HG03439 (cell line): ENCODE data around the gene SREBF2.
"Not testable (repeated sequence)": the region's sequence is repeated elsewhere in the genome, so short reads cannot be mapped to it uniquely, and the experiment has no call there.

Experiments
- ATAC-seq: cut with Tn5 transposase; IDR thresholded peaks from one replicate; pipeline ENCODE4 v1.9.1; 2021; ENCODE audit warnings: mild to moderate bottlenecking, moderate library complexity; ENCODE audit not compliant: unreplicated experiment

Gene SREBF2

DNA sequence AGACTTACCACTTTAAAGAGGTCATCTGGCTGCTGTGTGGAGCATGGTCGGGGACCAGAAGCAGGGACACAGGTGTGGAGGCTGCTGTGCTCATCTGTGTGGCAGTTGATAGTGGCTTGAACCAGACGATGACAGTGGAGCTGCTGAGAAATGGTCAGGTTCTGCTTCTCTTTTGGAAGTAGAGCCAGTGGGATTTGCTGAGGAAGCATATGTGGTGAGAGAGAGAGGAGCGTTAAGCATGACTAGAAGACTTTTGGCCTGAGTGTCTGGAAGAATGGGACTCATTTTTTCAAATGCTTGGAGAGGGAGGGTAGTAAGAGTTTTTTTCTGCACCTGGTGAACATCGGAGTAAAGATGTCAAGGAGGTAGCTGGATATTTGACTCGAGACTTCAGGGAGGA is 12.5 kb upstream of the SREBF2 start:
- no peak for ATAC-seq

DNA sequence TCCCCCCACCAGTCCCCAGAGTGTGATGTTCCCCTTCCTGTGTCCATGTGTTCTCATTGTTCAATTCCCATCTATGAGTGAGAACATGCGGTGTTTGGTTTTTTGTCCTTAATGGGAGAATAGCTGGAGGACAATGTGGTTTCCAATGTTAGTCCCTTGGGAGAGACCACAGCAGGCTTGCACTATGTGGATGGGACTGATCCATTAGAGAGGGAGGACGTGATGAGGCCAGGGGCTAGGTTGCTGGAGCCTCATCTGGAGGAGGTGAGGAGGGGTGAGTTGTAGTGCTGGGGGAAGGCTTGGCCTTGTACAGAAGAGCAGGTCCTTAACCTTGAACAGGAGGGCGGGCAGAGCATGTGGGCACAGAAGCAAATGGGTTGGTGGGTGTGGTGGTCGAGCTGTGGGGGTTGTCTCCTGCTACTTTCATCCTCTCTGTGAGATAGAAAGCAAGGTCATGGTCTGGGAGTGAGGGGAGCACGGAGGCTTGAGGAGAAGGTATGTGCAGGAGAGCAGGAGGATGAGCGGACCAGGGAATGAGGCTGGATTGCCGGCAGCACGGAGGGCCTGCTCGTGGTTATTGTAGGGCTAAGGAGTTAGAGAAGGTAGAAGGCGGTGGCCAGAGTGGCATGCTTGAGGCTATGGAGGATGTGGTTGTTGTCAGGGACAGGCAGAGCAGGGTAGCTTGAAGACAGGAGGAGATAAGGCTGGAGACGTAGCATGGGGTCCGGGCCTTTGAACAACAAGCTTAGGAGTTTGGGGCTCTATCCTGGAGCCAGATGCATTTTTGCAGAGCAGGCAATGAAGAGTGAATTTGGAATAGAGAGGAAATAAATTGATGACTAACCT is 11.2 kb upstream of the SREBF2 start:
- no peak for ATAC-seq

DNA sequence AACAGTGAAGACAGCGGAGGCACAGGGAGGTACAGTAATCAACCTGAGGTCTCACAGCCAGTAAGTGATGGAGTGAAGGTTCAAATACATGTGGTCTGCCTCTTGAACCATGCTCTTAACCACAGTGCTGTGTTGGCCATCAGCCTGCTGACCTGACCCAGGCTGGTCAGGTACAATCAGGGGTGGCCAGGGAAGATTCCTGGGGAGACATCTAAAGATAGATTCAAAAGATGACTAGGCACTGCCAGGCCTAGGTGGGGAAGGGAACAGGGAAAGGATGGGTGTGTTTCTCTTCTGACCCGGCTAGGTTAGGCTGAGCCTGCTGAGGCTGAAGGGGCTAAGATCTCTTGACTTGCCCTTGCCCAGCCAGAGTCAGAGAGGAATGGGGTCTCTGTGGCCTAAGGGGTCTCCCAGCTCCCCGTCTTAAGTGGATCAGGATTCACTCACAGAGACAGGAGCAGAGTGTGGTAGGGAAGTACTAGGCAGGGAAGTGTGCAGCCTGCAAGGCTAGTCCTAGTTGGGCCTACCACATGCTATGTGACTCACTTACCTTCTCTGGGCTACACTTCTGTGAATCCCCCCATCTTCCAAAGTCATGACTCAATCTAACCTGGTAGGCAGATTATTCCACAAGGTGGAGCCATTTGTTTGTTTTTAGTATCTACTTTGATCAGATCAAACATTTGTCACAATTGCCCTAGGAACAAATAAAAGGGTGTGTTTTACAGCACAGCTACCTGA is 10.4 kb upstream of the SREBF2 start:
- no peak for ATAC-seq

DNA sequence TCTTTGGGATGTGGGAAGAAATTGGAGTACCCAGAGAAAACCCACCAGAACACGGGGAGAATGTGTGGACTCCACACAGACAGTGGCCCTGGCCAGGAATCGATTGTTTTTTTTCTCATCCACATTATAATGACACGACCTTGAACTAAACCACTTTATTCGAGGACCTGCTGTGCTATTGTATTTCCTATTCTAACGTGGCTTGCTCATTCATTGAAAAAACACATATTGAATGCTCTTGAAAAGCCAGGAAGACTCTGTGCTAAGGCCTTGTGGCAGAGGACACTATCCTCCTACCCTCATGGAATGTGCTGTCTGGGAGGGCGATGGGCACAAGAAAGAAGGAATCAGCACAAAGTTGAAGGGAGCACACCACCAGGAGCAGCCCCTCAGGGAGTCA is 9.1 kb upstream of the SREBF2 start:
- ATAC-seq: no peak

DNA sequence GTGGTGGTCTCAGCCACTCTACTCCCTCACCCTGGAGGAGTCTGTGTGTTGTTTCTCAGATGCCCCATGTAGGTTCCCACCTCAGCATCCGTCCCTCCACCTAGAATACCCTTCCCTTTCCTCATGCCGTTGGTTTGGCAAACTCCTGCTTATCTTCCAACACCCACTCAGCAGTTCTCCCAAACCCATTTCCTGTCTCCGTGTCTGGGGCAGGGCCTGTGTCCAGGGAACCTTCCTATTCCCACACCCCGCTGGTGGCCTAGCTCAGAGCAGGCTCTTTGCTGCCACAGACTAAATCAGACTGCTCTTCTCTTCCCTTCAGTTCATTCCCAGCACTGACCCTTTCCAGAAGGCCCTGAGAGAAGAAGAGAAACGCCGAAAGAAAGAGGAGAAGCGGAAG is 7.5 kb upstream of the SREBF2 start:
- no peak for ATAC-seq

DNA sequence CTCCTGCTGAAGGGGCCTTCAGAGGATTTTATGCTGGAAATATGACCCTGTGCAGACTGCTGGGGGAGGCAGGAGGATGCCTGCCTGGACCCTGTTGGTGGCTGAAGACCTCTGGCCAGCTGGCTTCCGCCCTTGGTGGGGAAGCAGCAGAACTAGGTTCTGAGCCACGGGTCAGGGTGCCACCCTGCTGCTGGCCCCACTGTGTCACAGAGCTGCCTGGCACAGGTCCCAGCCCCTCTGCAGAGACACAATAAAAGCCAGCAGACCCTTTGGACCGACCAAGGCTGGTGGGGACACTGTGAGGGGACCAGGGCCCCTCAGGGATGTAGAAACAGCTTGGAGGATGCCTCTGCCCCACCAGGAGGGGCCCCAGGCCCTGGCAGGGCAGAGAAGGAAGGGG is 6.9 kb upstream of the SREBF2 start:
- ATAC-seq: no peak

DNA sequence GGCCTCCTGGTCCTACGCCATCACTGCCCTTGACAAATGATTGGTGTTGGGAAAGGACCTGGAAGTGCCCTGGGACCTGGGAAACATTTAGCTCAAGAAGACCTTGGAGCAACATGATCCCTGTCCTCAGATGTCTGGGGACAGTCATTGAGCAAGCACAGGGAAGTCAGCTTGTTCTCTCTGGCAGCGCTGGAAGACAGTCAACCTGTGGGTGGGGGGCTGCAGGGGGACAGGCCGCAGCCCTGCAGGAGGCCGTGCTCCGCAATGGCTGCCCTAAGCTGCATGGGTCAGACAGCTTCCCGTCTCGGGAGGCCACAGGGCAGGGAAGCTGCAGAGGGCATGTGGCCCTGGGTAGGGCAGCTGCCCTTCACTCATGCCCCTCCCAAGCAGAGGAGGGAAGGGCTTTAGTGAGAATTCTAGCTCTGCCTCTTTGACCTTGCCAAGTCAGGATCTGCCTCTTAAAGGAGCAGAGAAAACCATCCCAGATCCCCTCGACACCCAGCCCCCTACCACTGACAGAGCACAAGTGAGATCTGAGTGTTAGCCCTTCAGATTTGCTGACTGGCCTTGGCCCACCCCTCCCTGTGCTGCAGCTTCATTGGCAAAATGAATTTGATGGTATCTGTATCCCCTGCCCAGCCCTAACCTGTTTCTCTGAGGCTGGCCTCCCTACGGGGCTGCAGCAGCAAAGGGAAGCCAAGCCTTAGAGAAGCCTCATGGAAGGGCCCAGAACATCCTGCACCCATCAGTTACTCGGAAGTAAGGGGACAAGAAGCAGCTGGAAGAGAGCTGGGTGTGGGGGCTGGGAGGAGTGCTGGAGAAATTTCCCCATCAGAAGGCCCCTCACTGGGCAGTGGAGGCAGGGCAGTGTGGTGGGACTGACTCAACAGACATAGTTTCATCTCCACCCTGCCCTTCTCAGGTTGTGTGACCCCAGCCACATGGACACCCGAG is 6.2 kb upstream of the SREBF2 start:
- ATAC-seq: no peak

DNA sequence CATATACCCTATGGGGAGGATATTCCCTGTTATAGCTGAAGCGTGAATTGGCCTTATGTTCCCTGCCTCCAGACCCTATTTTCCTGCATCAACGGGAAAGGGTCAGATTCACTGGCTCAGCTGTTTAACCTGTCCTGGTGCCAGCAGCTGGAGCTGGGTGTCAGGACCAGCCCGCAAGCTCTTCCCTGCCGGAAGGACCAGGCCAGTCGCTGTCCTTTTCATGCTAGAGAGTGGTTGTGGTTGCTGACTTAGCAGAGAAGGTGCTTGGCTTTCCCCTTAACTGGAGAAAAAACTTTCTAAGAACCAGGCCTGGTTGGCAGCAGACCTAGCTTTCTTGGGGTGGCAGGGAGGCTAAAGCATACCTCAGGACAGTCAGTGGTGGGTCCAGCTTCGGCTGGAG is 5.2 kb upstream of the SREBF2 start:
- no peak for ATAC-seq

DNA sequence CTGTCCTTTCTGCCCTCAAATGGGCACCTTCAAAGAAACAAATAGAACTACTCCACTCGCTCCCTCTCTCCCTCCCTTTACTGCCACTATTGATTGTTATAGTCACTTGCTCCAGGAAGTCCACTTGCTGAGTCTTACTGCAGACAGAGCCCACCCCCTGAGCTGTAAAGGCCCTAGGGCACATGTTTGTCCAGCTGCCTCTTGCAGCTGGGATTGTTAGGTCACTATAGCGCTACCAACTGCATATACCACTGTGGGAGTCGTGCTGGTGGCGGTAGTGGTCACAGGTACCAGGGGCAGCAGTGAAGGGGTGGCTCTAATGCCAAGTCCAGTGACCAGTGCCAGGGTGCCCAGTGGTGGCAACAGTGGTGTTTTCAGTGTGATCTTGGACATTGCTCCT is 4.4 kb upstream of the SREBF2 start:
- ATAC-seq: no peak

DNA sequence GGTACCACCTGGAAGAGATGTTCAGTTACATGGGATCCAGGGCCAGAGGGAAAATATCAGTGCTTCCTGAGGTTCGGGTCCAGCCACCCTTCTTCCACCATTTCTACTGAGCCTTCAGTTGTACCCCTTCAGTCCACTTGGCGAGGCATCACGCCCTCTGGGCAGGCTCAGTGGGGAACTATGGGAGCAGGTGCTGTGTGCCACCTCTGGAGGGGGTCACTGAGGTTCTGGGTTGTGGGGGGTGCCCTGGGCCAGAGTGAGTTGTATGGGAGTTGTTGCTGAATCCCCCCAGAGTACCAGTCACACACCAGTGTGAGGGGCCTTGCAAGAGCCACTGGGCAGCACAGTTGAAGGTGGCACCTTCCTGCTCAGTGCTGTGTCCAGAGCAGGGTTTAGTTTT is 2.7 kb upstream of the SREBF2 start:
- ATAC-seq: no peak

DNA sequence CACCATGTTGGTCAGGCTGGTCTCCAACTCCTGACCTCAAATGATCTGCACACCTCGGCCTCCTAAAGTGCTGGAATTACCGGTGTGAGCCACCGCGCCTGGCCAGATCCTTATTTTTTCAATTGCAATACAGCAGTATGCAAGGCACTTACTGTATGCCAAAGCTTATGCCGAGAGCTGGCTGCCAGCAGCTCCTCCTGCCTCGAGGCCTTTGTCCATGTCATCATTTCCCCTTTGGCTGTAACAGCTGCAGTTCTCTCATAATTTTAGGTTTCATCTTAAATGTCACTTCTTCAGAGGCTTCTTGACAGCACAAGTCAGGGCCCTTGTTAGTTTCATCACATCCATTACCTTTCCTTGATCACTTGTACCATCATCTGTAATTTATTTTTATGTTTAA is 1.5 kb upstream of the SREBF2 start:
- ATAC-seq: no peak

DNA sequence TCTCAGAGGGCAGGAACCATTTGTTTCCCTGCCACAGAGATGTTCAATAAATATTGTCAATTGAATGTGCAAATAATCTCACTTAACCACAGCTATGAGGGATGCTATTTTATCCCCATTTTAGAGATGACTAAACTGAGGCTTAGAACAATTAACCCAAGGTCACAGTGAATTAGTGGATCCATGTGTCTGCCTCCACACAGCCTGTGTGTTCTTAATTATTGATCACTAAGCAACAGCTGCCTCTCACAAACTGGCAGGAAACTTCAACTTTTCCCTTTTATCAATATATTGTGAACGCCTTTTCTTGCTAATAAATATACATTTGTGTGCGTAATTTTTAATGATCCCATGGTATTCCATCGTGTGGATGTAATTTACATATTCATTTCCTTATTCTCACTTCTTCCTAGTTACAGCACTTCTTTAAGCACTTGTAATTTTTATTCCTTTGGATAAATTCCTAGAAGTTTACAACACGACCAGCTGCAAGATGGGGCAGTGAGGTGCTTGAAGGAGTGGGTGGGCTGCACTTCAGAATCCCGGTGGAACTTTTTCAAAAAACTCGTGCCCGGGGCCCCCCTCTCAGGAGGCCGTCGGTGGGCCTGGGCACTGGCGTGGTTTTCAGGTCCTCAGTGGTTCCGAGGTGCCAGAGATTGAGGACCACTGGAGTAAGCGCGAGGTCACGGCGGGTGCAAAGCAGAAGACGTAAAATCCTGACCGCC is 915 bp upstream of the SREBF2 start:
- no peak for ATAC-seq

DNA sequence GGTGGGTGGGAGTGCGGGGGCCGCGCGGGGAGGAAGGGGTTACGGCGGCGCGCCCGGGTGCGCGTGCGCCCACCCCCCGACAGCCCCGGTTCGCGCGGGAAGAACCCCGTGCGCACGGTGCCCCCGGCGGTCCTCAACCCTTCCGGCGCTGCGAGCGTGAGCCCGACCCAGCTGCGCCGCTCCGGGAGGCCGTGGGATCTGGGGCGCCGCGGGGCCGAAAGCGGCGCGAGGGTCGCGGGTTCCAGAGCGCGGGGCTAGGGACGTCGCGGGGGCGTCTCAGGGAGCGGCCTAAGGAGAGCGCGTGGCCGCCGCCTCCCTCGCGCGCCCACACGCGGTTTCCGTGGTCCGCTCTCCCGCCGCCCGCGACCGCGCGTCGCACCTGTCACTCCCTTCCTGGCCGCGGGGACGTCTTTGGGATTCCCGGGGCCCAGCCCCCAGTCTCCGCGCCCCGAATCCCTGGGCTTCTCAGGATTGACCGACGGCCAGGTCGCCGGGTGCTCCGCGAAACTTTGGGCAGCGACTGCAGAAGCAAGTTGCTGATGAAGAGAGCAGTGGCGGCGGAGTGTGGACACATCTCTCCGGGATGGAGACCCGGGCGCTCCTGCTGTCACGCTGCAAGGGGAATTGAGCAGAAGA is 582 bp downstream of the SREBF2 start:
- peak; percentile 17 for ATAC-seq

DNA sequence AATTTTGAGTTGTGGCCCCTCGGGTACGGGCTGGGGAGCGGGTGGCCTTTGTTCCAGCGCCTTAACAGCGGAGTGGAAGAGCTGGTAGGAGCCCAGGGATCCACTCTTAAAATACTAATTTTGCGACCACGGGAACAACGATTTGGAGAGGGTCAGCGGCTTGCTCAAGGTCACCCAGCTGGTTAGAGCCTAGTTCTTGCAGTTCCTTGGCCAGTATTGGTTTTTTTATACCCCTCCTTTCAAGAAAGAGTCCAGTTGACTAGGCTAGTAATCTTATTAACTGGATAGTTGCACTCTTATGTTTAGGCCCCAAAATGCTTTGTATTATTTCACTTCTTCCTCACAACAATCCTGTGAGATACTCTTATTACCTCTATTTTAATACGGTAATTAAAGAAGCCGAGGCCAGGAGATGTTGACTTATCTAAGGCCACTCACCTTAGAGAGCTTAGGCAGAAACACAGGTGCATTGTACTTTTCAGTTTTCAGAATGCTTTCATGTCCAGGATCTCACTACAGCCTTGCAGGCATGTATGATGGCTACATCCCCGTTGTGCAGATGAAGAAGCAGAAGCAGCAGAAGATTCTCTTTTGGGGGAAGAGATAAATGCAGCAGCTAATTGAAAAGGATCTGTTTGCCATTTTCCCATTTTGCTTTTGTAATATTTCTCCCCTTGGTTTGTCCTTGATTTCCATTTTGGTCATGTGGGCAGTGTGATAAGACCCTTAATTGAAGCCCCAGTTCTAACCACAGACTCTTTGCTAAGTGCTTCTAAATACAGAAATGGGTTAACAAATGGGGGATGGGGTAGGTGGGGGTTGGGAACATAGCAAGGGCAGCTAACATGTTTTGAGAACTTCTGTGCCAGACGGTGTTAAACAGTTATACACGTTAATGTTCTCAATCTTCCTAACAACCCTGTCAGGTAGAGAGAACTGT is 1.4 kb downstream of the SREBF2 start:
- ATAC-seq: no peak

DNA sequence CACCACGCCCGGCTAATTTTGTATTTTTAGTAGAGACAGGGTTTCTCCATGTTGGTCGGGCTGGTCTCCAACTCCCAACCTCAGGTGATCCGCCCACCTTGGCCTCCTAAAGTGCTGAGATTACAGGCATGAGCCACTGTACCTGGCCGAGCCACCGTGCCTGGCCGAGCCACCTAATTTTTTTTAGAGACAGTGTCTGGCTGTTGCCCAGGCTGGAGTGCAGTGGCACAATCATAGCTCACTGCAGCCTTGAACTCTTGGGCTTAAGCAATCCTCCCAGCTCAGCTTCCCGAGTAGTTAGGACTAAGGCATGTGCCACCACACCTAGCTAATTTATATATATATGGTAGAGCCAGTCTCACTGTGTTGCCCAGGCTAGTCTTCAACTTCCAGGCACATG is 2.6 kb downstream of the SREBF2 start:
- not testable (repeated sequence) for ATAC-seq

DNA sequence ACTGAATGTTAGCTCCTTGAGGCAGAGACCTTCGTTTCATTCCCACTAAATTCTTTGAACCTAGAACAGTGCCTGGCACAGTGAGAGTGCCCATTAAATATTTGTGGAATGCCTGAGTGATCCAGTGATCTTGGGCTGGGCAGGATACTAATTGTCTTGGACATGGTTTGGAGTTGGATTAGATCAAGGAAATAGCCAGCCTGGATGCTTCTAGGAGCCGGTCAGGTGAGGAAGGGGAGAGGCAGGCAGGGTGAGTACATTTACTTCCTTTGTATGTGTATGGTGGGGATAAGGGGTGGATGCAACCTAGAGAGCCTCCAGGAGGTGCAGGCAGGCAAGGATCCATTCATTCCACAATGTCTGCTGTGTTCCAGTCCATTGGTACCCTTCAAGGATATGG is 3.6 kb downstream of the SREBF2 start:
- ATAC-seq: no peak

DNA sequence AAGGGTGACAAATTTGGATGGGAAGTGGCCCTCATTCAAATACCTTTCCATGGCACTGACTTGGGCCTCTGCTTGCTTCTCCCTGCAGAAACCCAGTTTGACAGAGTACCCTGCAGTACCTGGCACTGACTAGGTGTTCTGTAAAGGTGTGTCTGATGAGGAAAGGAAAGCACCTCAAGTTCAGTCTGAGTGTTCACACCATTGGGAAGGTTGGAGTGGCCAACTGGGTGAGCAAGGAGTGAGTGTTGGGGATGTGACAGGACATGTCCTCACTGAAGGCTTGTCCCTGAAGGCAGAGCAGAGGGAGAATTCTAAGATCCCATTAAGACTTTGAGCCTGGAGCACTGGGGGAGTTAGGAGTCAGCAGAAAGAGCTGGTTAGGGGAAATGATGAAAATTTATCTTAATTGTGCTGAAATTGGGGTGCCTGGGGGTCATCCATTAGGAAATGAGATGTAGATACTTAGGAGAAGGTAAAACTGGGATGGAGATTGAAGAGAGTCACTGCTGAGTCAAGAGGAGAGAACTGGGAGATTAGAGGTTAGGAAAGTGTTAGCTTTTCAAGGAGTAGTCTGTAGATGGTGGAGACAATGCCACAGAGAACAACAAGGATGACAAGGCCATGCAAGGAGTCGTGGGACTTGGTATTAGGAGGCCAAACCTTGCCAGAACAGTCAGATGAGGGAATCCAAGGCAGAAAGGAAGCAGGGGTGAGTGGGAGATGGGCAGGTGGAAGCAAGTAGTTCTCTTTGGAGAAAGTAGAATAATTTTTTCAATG is 6.1 kb downstream of the SREBF2 start:
- no peak for ATAC-seq

DNA sequence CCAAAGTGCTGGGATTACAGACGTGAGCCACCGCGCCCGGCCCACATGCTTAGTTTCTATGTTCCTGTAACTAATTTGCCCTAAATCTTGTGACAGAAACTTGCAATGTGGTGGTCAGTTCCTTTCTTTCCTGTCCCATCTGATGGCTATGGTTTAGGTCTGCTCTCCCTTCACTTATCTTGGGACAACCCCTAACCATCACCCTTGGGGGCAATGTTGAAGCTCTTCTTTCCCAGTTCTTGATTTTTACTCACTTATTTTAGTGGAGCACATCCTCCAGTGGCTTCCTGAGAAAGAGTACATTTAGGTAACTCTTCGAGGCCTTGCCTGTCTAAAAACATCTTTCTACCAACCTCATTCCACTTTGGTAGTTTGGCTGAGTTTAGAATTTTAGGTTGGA is 7.3 kb downstream of the SREBF2 start:
- ATAC-seq: no peak
